Left lung (tissue), 10 donors: Measurements from ENCODE around the gene MST1R. TPM values are rescaled to one million over a fixed set of nuclear protein-coding genes. Genes with fewer than 3 reads are reported as not detected.
A peak's percentile ranks its signal among the peaks of the same experiment; 100 is the strongest.

Experiments
- ATAC-seq: fragments of 200-7000 bp; cut with Tn5 transposase; one replicate; pipeline ENCODE4 v1.9.1; 2020; ENCODE audit warnings: moderate library complexity
- DNase-seq, 4 donors: peaks; one replicate each; pipeline ENCODE4 v3.0.0-alpha.2; 2013 to 2020
- H3K27ac ChIP-seq, 2 donors: fragments of 200-600 bp; sonication (generic) in 1 of 2; one replicate each; pipeline versions ENCODE4 v1.5.0 to v1.8.0; 2020 to 2021
- H3K27me3 ChIP-seq, 2 donors: fragments of 200-600 bp; sonication (generic) in 1 of 2; one replicate each; pipeline versions ENCODE4 v1.5.0 to v1.8.0; 2020 to 2021
- H3K36me3 ChIP-seq, 2 donors: fragments of 200-600 bp; sonication (generic) in 1 of 2; one replicate each; pipeline versions ENCODE4 v1.5.0 to v1.8.0; 2020 to 2021
- H3K4me1 ChIP-seq, 2 donors: fragments of 200-600 bp; one replicate each; pipeline ENCODE4 v1.8.0; 2021
- H3K4me3 ChIP-seq, 2 donors: fragments of 200-600 bp; sonication (generic) in 1 of 2; one replicate each; pipeline versions ENCODE4 v1.5.0 to v1.8.0; 2020 to 2021; ENCODE audit warnings: mild to moderate bottlenecking in 1 of 2
- H3K9me3 ChIP-seq, 2 donors: fragments of 200-600 bp; sonication (generic) in 1 of 2; one replicate each; pipeline versions ENCODE4 v1.5.0 to v1.8.0; 2020 to 2021
- intact Hi-C, 2 donors: fragments of 100-400 bp; cut with DNase I; formaldehyde crosslinking; loops; one replicate each; pipeline versions ENCODE4 v1.11.2 to v1.14.2; 2022
- polyA plus RNA-seq, 6 donors: library from polyadenylated mRNA; unstranded; fragments of 120-200 nt; gene quantifications; one replicate each; pipeline ENCODE4 v1.2.1, GENCODE V29; 2013; ENCODE audit not compliant: insufficient read length in 6 of 6
- total RNA-seq, 2 donors: library from RNA; stranded (reverse); fragmentation: NEBNext Ultra II Directional; extraction: Animal tissue kit (Norgen Biotek cat#: 25700); gene quantifications; one replicate each; pipeline ENCODE4 v1.2.1, GENCODE V29; 2021
- TF ChIP-seq, protein P1 (sequence below), 2 donors: fragments of 200-600 bp; sonication (generic) in 1 of 2; IDR thresholded peaks; one replicate each; pipeline versions ENCODE4 v1.5.0 to v1.8.0; 2021; ENCODE audit warnings: antibody characterized with exemption in 2 of 2
- donor health status: DM: no; HTN: yes; CAD: no.
- donor health status: DM: no; HTN: no; CAD: no.

The MST1R gene
- total and polyA plus RNA-seq, 8 donors: 6.0 to 54.7 (median 9.1) TPM

DNA sequence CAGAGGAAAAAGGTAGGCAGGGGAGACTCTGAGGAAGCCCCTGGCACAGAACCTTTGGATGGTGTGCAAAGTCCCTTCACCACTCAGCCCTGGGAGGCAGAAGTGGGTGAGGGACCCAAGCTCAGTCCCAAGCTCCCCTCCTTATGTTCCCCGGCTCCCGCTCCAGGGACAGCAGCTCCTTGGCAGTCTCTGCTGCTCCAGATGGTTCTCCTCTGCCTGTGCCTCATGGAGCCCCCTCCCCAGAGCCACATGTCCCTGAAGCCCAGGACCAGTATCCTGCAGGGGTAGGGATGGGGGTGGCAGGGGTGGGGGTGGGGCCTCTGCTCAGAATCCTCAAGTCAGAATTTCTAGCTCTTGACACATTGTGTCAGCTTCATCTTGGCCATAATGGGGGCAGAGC, 26.0 kb downstream of the MST1R start:
- H3K4me3 ChIP-seq: no peak overlapping the region
- intact Hi-C loops: no loop called here
- ATAC-seq: no peak

DNA sequence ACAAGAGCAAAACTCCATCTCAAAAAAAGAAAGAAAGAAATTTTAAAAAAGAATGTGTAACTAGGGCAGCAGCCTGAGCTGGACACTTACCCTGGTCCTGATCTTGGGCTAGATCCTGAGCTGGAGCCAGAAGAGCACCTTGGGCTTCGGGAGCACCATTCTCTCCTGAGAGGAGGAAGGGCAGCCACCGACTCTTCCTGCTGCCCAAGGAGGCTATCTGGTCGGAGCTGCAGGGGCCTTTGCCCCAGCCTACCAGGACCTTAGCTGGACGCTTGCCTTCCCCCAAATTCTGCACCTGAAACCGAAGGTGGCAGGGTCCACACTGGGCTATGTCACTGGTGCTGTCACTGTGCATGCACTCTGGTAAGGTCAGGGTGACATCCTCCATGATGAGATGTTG, 27.1 kb downstream of the MST1R start:
- ATAC-seq (no peak), DNase-seq (no peak)
- intact Hi-C loops: no loop called here
- H3K27me3 ChIP-seq: peaks cover 0 to 4% of the 10 kb centered on the region in 2 donors
- no peaks in the 10 kb centered on the region for H3K36me3 ChIP-seq
- H3K9me3 ChIP-seq: no peaks in the 10 kb centered on the region
- TF ChIP-seq, protein P1, sequence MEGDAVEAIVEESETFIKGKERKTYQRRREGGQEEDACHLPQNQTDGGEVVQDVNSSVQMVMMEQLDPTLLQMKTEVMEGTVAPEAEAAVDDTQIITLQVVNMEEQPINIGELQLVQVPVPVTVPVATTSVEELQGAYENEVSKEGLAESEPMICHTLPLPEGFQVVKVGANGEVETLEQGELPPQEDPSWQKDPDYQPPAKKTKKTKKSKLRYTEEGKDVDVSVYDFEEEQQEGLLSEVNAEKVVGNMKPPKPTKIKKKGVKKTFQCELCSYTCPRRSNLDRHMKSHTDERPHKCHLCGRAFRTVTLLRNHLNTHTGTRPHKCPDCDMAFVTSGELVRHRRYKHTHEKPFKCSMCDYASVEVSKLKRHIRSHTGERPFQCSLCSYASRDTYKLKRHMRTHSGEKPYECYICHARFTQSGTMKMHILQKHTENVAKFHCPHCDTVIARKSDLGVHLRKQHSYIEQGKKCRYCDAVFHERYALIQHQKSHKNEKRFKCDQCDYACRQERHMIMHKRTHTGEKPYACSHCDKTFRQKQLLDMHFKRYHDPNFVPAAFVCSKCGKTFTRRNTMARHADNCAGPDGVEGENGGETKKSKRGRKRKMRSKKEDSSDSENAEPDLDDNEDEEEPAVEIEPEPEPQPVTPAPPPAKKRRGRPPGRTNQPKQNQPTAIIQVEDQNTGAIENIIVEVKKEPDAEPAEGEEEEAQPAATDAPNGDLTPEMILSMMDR (IDR thresholded peaks at IDR 0.05): no peak
- no peak overlapping the region for H3K27ac ChIP-seq
- H3K4me1 ChIP-seq: no peaks in the 10 kb centered on the region
- H3K4me3 ChIP-seq: no peak overlapping the region

More for the DNA sequence above, 26.0 kb downstream of the MST1R start:
- Histone ChIP-seq H3K4me1 (no peaks in the 10 kb centered on the region), H3K27ac (no peak overlapping the region), H3K9me3 (no peaks in the 10 kb centered on the region), H3K27me3 (peaks cover 0 to 6% of the 10 kb centered on the region in 2 donors), H3K36me3 (no peaks in the 10 kb centered on the region)
- DNase-seq: peak in 1 of 4 donors; percentile 56
- TF ChIP-seq, protein P1 (IDR thresholded peaks at IDR 0.05): no peak

DNA sequence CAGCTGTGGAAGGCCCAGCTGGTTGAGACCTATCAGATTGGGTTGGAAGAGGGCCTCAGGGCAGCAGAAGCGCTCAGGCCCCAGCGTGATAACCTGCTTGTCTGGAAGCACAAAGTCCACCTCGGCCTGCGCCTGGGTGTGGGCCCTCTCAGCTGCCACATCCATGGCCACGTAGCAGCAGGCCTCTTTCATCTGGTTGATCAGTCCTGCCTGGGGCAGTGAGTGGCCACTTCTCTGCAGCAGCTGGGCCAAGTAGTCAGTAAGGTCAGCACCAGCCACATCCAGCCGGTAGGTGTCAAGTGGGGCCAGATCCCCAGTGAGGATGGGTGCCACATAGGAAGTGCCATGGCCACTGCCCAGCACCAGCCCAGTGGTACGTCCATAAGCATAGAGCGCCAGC, 30.1 kb downstream of the MST1R start:
- Histone ChIP-seq H3K36me3 (no peaks in the 10 kb centered on the region), H3K9me3 (no peaks in the 10 kb centered on the region), H3K27ac (no peak overlapping the region), H3K4me1 (peaks cover 0 to 12% of the 10 kb centered on the region in 2 donors), H3K4me3 (no peak overlapping the region), H3K27me3 (peaks cover 18 to 28% of the 10 kb centered on the region in 2 donors)
- TF ChIP-seq, protein P1 (IDR thresholded peaks at IDR 0.05): no peak
- ATAC-seq (no peak), DNase-seq (no peak)
- intact Hi-C loops: no loop called here

DNA sequence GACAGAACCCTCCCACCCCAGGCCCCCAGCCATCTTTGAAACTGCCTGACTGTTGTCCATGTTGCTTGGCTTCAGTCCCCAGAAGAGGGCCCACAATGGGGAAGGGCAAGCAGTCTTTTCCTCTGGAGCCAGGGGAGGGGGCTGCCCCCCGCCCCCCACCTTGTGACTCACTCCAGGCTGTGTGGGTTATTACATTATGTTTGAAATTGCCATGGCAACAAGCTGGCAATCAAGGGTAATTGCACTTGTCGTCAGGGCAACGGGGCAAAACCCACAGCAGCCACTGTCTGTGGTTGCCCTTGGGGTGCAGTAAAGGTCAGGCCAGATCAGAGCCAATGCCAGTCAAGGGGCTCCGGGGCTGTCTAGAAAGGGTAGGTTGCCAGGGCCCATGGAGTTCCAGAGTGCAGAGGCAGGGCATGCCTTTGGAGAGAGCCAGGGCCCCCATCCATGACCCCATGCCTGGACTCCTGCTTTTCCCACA, 30.8 kb downstream of the MST1R start:
- TF ChIP-seq, protein P1 (IDR thresholded peaks at IDR 0.05): no peak
- no peak for ATAC-seq
- H3K4me1 ChIP-seq: peaks cover 0 to 12% of the 10 kb centered on the region in 2 donors

DNA sequence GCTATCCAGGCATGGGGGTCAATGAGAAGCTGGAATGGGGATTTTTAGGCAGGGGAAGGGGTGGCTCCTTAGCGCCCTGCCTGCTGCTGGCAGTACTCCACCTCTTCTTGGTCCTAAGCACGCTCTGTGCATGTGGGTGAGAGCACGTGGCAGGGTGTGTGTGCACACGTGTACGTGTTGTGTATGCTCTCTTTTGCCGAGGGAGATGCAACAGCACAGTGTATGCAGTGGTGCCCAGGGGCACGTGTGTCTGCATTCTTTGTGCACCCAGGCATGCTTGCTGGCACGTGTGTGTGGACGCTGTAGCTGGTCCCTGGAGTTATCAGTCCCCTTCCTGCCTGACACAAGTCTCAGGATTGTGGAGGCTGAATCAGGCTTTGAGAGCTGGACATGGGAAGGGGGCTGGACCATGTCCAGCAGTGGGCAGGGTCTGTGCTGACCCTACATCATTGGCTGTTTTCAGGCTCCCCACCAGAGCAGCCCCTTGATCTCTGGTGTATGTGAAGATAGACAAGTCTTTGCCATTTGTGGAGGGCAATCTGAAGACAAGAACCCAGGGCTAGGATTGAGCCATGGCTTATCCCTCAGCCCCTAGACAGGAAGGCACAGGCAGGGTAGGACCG, 32.0 kb downstream of the MST1R start:
- no peak for DNase-seq
- intact Hi-C loops: no loop called here
- Histone ChIP-seq H3K27me3 (peaks cover 28 to 47% of the 10 kb centered on the region in 2 donors), H3K9me3 (no peaks in the 10 kb centered on the region), H3K4me1 (peaks cover 0 to 12% of the 10 kb centered on the region in 2 donors), H3K36me3 (no peaks in the 10 kb centered on the region), H3K27ac (no peak overlapping the region), H3K4me3 (no peak overlapping the region)
- no peak for ATAC-seq
- TF ChIP-seq, protein P1 (IDR thresholded peaks at IDR 0.05): no peak

More for the DNA sequence above, 30.8 kb downstream of the MST1R start:
- no peaks in the 10 kb centered on the region for H3K36me3 ChIP-seq
- peaks cover 26 to 36% of the 10 kb centered on the region in 2 donors for H3K27me3 ChIP-seq
- H3K9me3 ChIP-seq: no peaks in the 10 kb centered on the region
- no peak for DNase-seq
- no peak overlapping the region for H3K27ac ChIP-seq
- intact Hi-C loops: no loop called here
- H3K4me3 ChIP-seq: no peak overlapping the region
